Measurements from ENCODE around the gene SDR42E1.
"Not testable (repeated sequence)": the region's sequence is repeated elsewhere in the genome, so short reads cannot be mapped to it uniquely, and the experiment has no call there.

The SDR42E1 gene

GRCh38 chr16:82016263-82016662, 5.0 kb upstream of the SDR42E1 start:
- no peak for TF ChIP-seq CTCF (IDR thresholded peaks at IDR 0.05; ENCODE audit: control extremely low read depth, extremely low read depth, low read depth, missing control alignments)
- no peak for DNase-seq (ENCODE audit: extremely low spot score)

GRCh38 chr16:82013139-82013538, 1.9 kb upstream of the SDR42E1 start:
- TF ChIP-seq CTCF (IDR thresholded peaks at IDR 0.05; ENCODE audit: control extremely low read depth, extremely low read depth, low read depth, missing control alignments) = no peak
- CTCF ChIA-PET = no interaction called here
- POLR2A ChIA-PET = no interaction called here
- DNase-seq (ENCODE audit: extremely low spot score) = no peak

More at GRCh38 chr16:82016263-82016662, 5.0 kb upstream of the SDR42E1 start:
- ChIA-PET POLR2A (no interaction called here), CTCF (no interaction called here)

GRCh38 chr16:82010649-82011048, 621 bp downstream of the SDR42E1 start:
- ChIA-PET POLR2A (no interaction called here), CTCF (no interaction called here)
- TF ChIP-seq CTCF (IDR thresholded peaks at IDR 0.05; ENCODE audit: control extremely low read depth, extremely low read depth, low read depth, missing control alignments) = no peak
- DNase-seq (ENCODE audit: extremely low spot score) = no peak

GRCh38 chr16:82009789-82010188, 1.5 kb downstream of the SDR42E1 start:
- DNase-seq (ENCODE audit: extremely low spot score); CTCF ChIA-PET; POLR2A ChIA-PET: not testable (repeated sequence)

- TF ChIP-seq CTCF (IDR thresholded peaks at IDR 0.05; ENCODE audit: control extremely low read depth, extremely low read depth, low read depth, missing control alignments) = no peak
- ChIA-PET POLR2A (no interaction called here), CTCF (no interaction called here)
- DNase-seq (ENCODE audit: extremely low spot score) = no peak
Observed at GRCh38 chr16:82008957-82009592, 2.2 kb downstream of the SDR42E1 start.

- CTCF ChIA-PET = interaction anchor here (0.8 to 1.4 kb wide), 2 partner anchors 10 to 16 kb away, joined by 3 to 4 read pairs; no protein-coding TSS in a partner anchor
Observed at GRCh38 chr16:82007189-82007588, 4.1 kb downstream of the SDR42E1 start.

More at GRCh38 chr16:82007189-82007588, 4.1 kb downstream of the SDR42E1 start:
- DNase-seq (ENCODE audit: extremely low spot score) = no peak
- POLR2A ChIA-PET = no interaction called here
- TF ChIP-seq CTCF (IDR thresholded peaks at IDR 0.05; ENCODE audit: control extremely low read depth, extremely low read depth, low read depth, missing control alignments) = no peak

Measured in GM10248 (cell line).